Skin epidermis (tissue), 12 donors: ENCODE results near the gene UBTD2.

ENCODE experiments used
- H3K27ac ChIP-seq, 21 experiments: fragments of 200-600 bp; sonication (generic) in 11 of 21; one replicate each; pipeline ENCODE4 v1.5.0; 2020; ENCODE audit warnings: mild to moderate bottlenecking in 3 of 21, inconsistent platforms in 2 of 21, moderate library complexity in 2 of 21
- H3K4me3 ChIP-seq, 7 experiments: fragments of 200-600 bp; sonication (generic) in 2 of 7; one replicate each; pipeline ENCODE4 v1.5.0; 2020; ENCODE audit warnings: inconsistent platforms in 2 of 7, mild to moderate bottlenecking in 2 of 7, moderate library complexity in 1 of 7

Gene UBTD2

DNA sequence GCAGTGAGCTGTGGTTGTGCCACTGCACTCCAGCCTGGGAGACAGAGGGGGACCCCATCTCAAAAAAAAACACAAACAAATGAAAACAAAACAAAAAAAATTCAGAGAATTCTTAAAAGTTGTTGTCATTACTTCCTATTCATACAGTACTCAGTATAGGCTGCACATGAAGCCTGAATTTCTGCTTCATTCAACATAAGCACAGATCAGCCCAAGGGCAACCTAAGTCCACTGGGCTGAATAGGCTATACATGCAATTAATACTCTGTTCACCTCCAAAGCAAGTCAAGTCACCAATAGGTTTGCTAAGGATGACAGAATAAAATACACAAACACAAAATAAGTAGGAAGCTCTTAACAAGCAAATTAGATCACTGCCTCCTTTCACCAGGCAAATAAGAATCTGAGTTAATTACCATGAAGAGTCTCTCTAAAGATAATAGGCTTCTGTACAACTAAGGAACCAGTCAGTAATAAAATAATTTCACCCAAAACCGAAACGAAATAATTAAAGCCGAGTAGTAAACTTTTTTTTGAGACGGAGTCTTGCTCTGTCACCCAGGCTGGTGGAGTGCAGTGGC lies 18.7 kb downstream of the UBTD2 start:
- no peak overlapping the region for H3K27ac ChIP-seq

DNA sequence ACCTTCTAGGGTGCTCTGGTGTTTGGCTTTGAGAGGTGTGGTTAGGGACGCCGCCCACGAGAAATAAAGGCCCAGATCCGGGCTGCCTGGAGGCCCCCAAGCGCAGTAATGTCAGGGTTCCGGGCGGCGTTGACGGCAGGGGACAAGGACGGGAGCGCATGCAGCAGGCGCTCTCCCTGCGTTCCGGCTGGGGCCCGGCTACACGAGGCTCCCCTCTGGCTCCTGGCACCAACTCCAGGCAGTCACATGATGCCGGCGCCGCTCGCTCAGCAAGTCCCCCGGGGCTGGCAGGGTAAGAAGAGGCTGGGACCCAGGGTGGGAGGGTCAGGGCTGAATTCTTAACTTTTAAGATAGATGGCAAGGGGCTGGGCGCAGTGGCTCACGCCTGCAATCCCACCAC lies 28.1 kb downstream of the UBTD2 start:
- no peak overlapping the region for H3K27ac ChIP-seq
- H3K4me3 ChIP-seq = no peak overlapping the region

More for the DNA sequence above, 18.7 kb downstream of the UBTD2 start:
- H3K4me3 ChIP-seq = no peak overlapping the region

DNA sequence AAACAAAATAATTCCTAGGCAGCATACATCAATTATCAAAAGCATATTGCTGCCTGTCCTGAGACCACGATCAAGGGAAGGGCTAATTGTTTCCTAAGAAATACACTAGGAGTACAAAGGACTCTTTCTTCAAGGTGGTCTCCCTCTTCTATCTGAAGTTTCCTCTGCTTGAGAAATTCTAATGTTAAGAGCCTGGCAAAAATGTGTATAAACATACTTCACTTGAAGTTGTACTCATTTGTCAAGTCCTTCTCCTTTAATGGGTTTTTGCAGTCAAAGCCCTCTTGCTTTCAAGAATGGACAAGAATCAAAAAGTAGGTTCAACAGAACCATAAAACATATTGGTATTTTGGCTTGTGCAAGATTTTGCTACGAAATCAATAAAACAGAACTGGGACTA lies 31.1 kb downstream of the UBTD2 start:
- no peak overlapping the region for H3K4me3 ChIP-seq
- no peak overlapping the region for H3K27ac ChIP-seq

DNA sequence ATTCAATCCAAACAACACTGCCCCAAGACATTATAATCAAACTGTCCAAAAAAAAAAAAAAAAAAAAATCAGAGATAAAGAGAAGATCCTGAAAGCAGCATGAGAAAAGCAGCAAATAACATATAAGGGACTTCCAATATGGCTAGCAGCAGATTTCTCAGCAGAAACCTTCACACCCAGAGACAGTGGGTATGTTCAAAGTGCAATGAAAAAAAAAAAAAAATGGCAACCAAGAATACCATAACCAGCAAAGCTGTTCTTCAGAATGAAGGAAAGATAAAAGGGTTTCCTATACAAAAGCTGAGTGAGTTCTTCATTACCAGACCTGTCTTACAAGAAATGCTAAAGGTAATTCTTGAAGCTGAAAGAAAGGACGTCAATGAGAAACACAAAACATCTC lies 32.1 kb downstream of the UBTD2 start:
- Histone ChIP-seq H3K27ac (no peak overlapping the region), H3K4me3 (no peak overlapping the region)

DNA sequence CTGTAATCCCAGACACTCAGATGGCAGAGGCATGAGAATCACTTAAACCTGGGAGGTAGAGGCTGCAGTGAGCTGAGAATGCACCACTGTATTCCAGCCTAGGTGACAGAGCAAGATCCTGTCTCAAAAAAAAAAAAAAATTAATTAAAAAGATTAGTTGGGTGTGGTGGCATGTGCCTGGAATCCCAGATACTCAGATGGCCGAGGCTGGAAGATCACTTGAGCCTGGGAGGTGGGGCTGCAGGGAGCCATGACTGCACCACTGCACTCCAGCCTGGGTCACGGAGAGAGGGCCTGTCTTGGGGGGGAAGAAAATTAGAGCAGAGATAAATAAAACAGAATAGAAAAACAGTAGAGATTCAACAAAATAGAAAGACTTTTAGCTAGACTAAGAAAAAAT lies 34.9 kb downstream of the UBTD2 start:
- H3K27ac ChIP-seq = no peak overlapping the region
- H3K4me3 ChIP-seq = no peak overlapping the region

DNA sequence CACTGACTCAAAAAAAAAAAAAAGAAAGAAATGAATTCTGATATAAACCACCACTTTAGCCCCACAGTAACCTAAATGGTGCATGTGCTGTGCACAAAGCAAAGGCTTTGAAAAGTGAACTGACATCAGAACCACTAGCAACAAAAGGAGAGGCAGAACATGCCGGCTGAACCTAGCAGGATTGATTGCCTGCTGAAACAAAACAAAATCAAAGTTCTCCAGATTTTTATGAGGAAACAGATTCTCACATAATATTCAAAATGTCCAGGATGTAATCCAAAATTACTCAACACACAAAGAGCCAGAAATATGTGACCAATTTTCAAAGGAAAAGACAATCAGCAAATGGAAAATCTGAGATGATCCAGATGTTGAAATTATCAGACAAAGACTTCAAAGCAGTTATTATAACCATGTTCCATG lies 37.9 kb downstream of the UBTD2 start:
- Histone ChIP-seq H3K4me3 (no peak overlapping the region), H3K27ac (peak overlapping the region in 7 of 21 experiments; percentile 18 to 62 (median 50))

DNA sequence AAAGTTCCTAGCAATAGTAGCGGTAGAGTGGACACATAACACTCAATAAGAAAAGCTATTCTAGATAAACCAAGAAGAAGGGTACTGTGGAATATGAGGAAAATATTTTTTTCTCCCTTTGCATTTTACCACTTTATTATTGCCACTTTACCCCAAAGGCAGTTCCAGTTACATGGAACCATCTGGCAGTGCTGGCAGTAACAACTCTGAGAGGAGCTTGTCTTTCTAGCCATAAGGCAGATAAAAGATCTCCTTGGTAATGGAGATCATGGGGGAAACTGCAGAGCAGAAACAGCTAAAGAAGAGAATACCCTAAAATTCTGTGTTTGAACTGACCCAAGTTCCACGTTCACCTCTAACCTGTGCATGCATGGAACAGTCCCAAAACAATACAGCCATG lies 38.5 kb downstream of the UBTD2 start:
- peak overlapping the region in 7 of 21 experiments; percentile 18 to 62 (median 50) for H3K27ac ChIP-seq
- no peak overlapping the region for H3K4me3 ChIP-seq

DNA sequence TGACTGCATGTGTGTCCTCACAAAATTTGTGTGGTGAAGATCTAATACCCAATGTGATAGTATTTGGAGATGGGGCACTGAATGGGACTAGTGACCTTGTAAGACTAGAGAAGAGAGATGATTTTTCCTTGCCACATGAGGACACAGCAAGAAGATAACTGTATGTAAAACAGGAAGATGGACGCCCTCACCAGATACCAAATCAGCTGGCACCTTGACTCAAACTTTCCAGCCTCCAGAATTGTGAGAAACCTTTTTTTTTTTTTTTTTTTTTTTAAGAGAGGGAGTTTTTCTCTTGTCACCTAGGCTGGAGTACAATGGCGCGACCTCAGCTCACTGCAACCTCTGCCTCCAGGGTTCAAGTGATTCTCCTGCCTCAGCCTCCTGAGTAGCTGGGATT lies 40.3 kb downstream of the UBTD2 start:
- Histone ChIP-seq H3K27ac (no peak overlapping the region), H3K4me3 (no peak overlapping the region)

DNA sequence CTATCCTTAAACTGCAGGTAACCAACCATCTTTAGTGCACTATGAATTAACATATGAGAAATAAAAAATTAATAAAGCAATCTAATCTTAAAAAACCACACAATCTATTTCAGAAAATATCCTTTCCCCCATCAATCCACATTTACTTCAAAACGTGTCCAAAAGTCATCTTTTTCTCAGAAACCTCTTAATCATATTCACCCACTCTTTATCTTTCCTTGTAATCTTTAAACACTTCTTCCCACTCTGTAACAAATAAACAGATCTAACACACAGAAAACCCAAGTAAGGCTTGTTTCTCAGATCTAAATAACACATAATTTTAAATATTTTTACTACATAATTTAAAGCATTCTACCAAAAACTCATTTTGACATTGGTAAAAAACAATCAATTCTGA lies 45.2 kb downstream of the UBTD2 start:
- H3K4me3 ChIP-seq = no peak overlapping the region
- no peak overlapping the region for H3K27ac ChIP-seq

DNA sequence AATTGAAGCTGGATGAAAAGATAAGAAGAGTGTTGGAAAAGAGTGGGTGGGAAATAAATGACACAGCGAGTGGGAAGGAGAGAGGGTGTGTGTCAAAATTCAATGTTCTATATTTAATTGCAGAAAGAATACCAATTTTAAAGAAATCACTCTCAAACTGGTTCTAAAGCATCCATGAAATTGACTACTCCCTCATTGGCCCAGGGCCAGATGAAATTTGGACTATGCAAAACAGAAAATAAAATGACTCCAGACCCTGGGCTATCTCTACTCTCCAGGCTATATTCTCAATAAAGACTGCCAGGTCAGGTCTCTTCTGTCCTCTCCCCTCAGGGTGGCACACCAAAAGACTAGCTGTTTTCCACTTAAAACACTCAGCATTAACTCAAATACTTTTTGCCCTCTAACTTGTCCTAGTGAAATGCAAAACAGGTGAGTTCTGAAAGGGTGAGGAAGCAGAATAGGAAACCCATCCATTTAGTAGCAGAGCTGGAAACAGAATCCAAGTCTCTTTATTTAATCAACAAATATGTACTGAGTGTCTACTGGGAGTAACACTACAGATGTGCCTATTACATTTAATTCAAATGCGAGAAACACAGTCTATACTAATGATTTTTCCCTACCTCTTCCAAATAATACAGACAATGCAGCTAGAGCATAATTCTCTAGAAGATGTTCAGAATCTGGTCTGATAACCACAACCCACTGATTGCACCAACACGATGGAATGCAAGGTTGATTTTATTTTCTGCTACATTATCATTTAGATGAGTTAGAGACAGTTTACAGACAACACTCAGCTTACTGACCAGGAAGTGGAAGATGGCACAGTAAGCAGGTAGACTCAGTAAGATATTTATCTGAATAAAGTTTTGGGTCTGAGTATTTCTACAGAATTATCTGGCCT lies 47.5 kb downstream of the UBTD2 start:
- no peak overlapping the region for H3K27ac ChIP-seq
- H3K4me3 ChIP-seq = no peak overlapping the region

DNA sequence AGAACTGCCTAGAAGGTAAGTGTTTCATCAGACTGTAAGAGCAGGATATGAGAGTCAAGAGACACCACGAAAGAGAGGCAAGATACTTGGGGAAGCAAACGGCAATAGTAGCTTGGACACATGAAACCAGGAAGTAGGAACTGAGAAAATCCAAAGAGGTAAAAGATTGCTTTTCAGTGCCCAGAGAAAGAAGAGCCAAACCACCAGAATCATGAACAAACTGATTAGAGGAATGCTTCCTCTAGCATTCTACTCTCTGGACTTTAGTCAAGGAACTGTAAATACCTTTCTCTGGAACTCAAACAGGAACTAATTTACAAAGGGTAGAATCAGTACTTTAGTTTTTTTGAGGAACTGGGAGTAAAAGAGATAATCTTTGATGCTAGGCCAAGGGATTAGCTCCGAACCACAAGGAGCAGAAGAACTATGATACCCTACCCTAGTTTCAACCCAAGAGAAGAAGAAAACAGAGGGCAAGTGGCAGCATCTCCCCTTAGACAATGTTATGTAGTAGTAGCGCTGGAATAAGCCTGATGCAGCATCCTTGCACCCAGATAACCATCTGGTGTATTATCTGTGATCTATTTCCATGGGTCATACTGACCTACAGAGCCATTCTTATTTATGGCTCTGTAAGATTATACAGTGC lies 48.3 kb downstream of the UBTD2 start:
- no peak overlapping the region for H3K27ac ChIP-seq

DNA sequence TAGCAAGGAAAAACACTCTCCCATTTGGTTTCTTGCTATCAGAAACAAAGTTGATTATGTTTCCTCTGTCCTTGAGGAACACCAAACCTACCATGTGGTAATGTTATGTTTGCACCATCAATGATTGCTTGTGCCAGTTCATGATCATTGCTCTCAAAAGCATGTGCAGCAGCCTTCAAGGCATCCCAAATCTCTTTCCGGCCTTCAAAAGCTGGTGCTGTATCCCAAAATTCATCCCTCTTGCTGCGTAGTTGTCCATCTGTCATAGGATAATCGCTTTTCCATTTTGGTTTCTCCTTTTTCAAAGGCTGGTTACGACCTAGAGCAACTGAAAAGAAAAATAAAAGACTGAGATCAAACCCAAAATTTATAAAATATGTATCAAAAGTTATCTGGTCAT lies 49.5 kb downstream of the UBTD2 start:
- no peak overlapping the region for H3K27ac ChIP-seq

More for the DNA sequence above, 48.3 kb downstream of the UBTD2 start:
- H3K4me3 ChIP-seq = no peak overlapping the region

DNA sequence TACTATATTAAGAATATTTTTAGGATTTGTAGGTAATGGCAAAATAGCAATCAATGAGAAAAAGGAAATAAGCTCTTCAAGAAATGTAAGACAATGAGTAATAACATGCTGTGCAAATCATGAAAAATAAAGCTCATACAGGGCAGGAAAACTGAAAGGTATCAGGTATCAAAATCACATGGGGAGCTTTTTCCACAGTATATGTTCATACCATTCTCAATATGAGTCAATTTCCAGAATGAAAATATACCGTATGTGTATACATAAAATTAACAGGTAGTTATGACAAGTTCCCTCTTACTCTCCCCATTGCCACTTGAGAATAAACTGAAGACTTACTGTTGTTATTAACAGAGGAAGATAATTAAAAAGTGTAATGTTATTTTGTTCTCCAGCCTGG lies 53.7 kb downstream of the UBTD2 start:
- H3K4me3 ChIP-seq = no peak overlapping the region

More for the DNA sequence above, 49.5 kb downstream of the UBTD2 start:
- H3K4me3 ChIP-seq = no peak overlapping the region

DNA sequence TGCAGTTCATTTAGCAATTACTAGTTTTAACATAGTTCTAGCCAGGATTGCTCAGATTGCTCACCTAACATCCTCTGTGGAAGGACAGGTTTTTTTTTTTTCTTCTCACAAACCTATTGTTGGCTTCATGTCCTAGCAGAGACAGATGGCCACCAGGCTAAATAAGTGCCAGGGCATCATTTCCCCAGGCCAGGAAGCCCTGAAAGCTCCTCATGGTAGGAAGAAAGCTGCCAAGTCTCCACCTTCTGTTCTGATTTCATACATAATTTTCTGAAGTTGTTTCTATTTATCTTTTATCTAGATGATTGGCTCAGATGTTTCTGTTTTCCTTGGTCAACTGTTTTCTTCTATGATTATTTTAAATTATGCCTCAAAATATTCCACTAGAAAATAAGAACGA lies 58.6 kb downstream of the UBTD2 start:
- no peak overlapping the region for H3K27ac ChIP-seq
- H3K4me3 ChIP-seq = no peak overlapping the region

More for the DNA sequence above, 53.7 kb downstream of the UBTD2 start:
- H3K27ac ChIP-seq = no peak overlapping the region

DNA sequence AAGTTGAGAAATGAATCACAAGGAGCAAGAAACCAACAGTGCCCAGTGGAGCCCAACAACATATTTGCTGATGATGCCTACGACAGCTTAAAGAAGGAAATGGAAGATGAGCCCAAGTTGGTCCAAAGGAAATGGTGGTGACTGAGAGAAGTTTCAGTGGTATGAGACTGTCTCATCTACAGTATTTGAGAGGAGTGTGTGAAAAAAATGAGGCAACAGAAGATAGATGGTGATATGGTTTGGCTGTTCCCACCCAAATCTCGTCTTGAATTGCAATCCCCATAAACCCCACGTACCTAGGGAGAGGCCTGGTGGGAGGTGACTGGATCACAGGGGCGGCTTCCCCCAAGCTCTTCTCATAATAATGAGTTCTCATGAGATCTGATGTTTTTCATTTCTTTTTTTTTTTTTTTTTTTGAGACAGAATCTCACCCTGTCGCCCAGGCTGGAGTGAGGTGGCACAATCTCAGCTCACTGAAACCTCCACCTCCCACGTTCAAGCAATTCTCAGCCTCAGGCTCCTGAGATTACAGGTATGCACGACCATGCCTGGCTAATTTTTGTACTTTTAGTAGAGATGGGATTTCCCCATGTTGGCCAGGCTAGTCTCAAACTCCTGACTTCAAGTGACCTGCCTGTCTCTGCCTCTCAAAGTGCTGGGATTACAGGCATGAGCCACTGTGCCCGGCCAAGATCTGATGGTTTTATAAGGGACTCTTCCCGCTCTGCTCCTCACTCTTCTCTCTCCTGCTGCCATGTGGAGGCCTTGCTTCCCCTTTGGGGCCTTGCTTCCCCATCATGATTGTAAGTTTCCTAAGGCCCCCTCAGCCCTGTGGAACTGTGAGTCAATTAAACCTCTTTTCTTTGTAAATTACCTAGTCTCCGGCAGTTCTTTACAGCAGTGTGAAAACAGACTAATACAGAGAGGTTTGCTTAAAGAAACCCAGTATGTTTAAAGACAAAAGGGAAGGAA lies 59.4 kb downstream of the UBTD2 start:
- peak overlapping the region in 1 of 21 experiments; percentile 23 for H3K27ac ChIP-seq

DNA sequence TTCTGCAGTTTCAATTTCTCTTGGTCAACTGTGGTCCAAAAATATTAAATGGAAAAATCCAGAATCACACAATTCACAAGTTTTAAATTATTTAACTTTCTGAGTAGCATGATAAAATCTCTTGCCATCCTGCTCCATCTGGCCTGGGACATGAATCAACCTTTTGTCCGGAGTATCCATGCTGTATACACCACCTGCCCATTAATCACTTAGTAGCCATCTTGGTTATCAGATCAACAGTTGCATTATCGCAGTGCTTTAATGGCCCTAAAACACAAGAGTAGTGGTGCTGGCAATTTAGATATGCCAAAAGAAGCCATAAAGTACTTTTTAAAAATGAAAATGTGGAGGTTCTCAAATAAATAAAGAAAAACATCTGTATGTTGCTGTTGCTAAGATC lies 64.3 kb downstream of the UBTD2 start:
- no peak overlapping the region for H3K27ac ChIP-seq

More for the DNA sequence above, 59.4 kb downstream of the UBTD2 start:
- no peak overlapping the region for H3K4me3 ChIP-seq

DNA sequence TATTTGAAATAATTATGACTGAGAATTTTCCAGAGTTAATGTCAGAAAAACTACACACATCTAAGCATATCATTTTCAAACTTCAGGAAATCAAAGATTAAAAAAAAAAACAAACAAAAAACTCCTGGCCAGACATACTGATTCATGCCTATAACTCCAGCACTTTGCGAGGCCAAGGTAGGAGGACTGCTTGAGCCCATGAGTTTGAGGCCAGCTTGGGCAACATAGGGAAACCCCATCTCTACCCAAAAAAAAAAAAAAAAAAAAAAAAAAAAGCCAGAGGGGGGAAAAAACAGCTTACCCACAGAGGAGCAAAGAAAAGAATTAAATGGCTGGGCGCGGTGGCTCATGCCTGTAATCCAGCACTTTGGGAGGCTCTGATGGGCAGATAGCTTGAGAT lies 67.2 kb downstream of the UBTD2 start:
- Histone ChIP-seq H3K4me3 (no peak overlapping the region), H3K27ac (no peak overlapping the region)

More for the DNA sequence above, 64.3 kb downstream of the UBTD2 start:
- H3K4me3 ChIP-seq = no peak overlapping the region

DNA sequence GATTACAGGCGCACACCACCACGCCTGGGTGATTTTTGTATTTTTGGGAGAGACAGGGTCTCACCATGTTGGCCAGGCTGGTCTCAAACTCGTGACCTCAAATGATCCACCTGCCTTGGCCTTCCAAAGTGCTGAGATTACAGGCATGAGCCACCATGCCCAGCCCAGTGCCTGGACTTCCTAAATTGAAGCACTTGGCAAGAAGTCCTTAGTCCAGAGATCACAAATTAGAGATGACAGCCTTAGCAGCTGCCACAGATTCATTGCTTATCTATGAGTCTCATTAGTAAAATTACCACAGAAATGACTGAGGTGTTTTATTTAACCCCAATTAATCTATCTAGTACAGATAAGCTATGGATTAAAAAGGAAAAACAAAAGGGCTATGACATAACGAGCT lies 70.4 kb downstream of the UBTD2 start:
- Histone ChIP-seq H3K27ac (no peak overlapping the region), H3K4me3 (no peak overlapping the region)

DNA sequence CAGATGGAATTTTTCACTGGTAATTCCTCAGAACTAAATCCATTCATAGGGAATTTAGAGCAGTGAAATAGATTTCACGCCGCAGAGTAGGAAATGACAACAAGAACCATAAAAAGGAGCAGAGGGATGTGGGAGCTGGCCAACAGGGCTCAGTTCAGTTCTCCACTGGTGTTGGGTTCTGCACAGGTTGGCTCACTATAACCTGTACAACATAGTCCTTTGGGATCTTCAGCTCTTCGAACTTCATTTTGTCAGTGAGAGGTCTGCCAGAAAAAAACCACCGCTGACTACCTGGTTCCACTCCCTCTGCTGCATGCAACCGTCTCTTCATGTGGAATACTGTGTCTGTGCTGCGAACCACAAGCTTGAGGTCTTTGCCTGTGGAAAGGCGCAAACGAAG lies 71.9 kb downstream of the UBTD2 start:
- Histone ChIP-seq H3K27ac (no peak overlapping the region), H3K4me3 (no peak overlapping the region)

DNA sequence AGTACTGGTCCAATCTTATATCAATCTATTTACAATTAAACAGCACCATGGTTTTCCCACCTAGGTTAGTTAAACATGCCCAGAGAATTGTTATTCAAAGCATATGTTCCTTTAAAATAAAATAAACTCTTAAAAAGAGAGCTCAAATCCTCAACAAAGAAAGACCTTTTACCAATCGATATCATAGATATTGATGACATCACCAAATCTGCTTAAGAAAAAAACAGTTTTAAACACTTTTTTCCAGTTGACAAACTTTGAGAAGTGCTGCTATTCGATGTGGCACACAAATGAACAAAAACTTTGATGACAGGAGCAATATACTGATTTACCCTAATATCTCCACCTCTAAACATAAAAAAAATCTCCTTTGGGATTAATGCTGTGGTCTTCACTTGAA lies 73.8 kb downstream of the UBTD2 start:
- H3K27ac ChIP-seq = no peak overlapping the region
- H3K4me3 ChIP-seq = no peak overlapping the region
